COLO668 (cell line): ENCODE measurements around the gene MRPL48.
"Not testable (repeated sequence)": the region's sequence is repeated elsewhere in the genome, so short reads cannot be mapped to it uniquely, and the experiment has no call there.

Experiments
- DNase-seq: peaks from one replicate; lab custom pipeline; 2025; ENCODE audit not compliant: unreplicated experiment; lab: John Stamatoyannopoulos, UW

The MRPL48 gene

GRCh38 chr11:73838443-73839122 lies 50.9 kb downstream of the MRPL48 start:
- DNase-seq, result no peak

- DNase-seq, result no peak
These were observed 51.4 kb downstream of the MRPL48 start for GRCh38 chr11:73839123-73839457.

- DNase-seq, result no peak
These were observed 63.5 kb downstream of the MRPL48 start for GRCh38 chr11:73851046-73851764.

DNA sequence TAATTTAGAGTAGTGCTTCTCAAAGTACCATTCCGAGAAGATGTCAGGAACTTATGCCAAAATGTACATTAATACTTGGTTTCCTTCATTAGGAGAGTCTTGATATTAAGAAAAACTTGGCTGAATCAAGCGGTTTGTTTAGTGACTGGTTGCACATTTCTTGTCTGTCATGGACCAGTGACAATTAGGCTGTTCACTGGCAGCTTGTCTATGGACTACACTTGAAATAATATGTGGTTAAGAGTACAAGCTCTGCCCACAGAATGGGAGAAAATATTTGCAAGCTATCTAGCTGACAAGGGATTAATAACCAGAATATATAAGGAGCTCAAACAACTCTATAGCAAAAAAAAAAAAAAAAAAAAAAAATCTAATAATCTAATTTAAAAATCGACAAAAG lies 64.4 kb downstream of the MRPL48 start:
- no peak for DNase-seq

DNA sequence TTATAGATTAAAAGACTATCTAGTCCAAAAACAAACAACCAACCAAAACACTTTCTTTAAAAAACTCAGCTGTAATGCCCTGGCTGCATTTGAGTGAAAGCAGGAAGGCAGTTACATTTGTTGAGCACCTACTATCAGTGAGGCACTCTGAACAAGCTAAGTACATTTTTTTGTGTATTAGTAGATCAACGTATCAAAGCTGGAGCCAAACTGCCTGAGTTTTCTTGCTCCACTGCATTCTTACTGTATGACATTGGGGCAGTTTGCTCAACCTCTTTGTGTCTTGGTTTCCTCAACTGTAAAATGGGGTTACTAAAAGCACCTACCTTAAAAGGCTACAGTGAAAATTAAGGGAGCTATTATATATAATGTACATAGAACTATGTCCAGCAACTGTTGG lies 67.0 kb downstream of the MRPL48 start:
- no peak for DNase-seq

GRCh38 chr11:73856031-73856567 lies 68.4 kb downstream of the MRPL48 start:
- DNase-seq, result no peak

- no peak for DNase-seq
These were observed 72.0 kb downstream of the MRPL48 start for GRCh38 chr11:73859671-73860070.

DNA sequence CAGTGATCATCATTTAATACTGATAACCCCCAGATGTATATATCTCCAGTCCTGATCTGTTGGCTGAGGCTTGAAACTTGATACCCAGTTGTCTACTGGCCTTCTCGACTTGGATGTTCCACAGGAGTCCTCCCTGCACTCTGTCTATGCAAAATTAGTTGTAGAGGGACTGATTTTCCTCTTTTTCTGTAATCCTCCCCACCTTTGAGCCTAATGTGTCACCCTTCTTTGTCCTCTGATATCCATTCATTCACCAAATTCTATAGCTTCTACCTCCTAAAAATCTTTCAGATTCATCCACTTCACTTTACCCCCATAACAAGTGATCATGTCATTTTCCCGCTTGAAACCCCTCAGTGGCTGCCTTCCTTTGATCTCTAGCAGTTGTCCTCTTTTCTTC lies 72.5 kb downstream of the MRPL48 start:
- DNase-seq, result no peak

GRCh38 chr11:73862986-73863385 lies 75.3 kb downstream of the MRPL48 start:
- DNase-seq, result no peak

DNA sequence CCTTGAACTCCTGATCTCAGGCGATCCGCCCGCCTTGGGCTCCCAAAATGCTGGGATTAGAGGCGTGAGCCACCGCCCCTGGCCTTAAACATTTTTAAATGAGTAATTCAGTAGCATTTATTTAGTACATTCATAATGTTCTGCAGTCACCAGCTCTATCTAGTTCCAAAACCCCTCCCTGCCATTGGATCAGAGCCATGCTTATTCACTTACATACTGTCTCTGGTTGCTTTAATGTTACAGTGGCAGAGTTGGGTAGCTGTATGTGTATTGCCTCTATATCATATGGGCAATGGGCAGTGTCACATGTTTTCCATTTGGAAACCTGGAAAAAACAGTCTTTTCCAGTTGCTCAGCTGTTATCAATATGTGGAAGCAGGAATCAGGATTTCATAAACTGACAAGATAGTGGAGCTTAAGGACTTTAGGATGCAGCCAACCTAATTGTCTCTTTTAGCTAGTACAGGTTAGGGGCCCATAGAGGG lies 78.5 kb downstream of the MRPL48 start:
- no peak for DNase-seq

DNA sequence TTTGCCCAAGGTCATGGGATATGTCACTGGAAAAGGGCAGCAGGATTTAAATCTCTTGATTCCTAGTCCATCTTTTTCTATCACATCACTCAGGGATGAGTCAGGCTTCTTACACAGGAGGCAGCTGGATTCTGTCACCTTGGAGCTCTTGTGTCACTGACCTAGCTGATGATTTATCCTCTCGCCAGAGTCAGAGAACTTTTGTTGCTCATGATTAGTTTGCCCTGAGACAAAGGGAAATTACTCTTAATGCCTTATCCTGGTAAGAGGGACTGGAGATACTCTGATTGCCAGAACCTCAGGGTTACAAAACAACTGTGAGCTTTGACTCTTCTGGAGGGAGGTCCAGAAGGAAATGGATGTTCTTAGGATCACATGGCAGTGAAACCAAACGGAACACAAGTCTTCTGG lies 78.9 kb downstream of the MRPL48 start:
- DNase-seq, result no peak

- DNase-seq, result no peak
These were observed 81.8 kb downstream of the MRPL48 start for GRCh38 chr11:73869332-73869949.

GRCh38 chr11:73870261-73870660 lies 82.6 kb downstream of the MRPL48 start:
- DNase-seq, result no peak

DNA sequence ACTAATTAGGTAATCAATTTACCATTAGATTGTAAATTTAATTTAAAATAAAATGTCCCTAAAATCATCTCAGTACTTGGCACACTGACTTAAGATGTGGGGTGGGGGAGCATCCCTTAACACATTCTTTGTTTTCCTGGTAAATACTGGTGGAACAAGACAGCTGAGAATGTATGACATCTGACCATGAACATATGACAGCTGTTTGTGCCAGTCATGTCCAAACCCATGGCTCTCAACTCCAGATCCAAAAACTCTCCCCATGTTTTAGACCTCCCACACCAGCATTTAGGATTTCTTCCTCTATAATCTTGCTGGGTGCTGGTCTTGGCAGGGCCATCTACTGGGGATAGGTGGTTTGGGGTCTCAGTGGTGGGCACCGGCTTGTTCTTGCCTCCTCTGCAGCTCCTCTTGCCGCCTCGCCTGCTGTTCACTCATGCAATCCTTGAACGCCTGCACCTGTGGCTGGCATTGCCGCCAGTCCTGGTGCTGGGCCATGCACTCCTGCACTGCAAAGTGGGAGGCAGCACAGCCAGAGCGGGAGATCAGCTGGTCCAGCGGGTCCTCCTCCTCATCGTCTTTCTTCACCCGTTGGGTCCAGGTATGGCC lies 85.2 kb downstream of the MRPL48 start:
- DNase-seq, result no peak

DNA sequence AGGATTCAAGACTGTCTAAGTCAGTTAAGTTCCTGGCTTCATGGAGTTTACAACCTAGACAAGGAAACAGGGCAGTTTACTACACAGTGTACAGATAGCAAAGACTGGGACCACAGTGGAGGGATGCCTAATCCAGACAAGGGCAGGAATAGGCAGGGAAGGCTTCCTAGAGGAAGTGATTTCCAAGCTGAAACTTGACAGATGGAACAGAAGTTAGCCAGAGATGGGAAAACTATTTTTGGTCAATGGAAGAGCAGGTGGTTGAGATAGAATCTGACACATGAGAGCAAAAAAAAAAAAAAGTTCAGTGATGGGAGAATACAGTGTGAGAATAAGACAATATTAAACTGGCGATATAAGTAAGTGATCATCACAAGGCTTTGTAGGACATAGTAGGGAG lies 87.7 kb downstream of the MRPL48 start:
- DNase-seq, result no peak

GRCh38 chr11:73875840-73876239 lies 88.2 kb downstream of the MRPL48 start:
- DNase-seq, result peak; percentile 18

DNA sequence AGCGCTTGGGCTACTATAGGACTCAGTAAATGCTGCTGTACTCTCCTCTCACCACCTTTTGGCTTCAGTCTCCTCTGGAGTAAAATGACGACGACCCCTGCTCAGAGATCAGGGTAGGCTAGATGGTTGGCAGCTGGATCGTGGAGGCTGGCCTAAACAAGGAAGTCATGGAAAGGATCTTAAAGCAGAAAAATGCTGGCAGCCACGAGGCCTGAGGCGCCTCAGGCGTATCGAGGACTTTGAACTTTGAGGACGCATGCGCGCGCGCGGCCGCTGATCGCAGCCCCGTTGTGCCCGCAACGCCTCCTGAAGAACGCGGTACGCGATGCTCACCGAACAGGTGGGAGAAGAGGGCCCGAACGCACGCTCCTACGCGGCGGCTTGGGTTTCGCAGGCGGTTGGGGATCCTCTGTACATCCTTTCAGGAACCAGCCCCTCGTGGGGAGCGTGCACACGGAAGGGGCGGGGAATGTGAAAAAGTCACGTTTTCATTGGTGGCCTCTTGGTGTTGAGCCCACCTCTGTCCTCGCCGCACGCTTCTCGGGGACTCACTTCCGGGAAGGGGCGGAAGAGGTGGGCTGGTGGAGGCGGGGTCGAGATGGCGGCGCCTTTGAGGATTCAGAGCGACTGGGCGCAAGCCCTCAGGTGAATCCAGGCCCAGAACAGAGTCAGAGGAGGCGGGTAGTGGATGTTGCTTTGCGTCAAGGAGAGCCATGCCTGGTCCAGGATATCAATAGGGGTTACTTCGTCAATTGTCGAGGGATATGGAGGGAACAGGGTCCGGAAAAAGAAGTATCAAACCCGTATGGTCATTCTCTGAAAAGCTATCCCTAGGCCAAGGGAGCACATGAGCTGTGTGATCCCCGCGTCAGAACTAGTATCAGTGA lies 89.0 kb downstream of the MRPL48 start, which contains the start of the genes COA4 and PAAF1:
Gene COA4 (minus strand): TSS at position 423 of the 887 bp plus-strand sequence. CDS start 3,468 bp downstream, outside the sequence.
Gene PAAF1 (plus strand): TSS at position 576 of the 887 bp plus-strand sequence. CDS start 23 bp downstream, at position 599.
- peak; percentile 93 for DNase-seq

DNA sequence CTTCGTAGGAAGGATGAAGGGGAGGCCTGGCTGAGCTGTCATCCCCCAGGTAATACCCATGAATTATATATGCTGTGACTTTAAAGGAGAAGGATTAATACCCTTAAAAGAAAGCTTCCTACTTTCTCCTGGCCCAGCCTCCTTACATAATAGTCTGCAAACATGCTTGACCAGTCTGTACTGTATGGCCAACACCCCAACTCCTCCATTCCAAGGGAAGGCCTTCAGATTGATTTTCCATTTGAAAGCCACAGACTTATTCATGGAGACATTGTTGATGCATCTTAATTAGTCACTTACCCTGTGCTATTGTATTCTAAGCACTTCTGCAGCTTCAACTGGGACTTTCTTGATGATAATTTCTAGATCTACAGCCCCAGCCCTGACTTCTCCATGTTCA lies 91.1 kb downstream of the MRPL48 start:
- no peak for DNase-seq

DNA sequence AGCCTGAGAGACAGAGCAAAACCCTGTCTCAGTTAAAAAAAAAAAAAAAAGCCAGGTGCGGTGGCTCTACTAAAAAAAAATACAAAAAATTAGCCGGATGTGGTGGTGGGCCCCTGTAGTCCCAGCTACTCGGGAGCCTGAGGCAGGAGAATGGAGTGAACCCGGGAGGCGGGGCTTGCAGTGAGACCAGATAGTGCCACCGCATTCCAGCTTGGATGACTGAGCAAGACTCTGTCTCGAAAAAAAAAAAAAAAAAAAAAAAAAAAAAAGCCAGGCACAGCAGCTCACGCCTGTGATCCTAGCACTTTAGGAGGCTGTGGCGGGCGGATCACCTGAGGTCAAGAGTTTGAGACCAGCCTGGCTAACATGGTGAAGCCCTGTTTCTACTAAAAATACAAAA lies 92.8 kb downstream of the MRPL48 start:
- not testable (repeated sequence) for DNase-seq

DNA sequence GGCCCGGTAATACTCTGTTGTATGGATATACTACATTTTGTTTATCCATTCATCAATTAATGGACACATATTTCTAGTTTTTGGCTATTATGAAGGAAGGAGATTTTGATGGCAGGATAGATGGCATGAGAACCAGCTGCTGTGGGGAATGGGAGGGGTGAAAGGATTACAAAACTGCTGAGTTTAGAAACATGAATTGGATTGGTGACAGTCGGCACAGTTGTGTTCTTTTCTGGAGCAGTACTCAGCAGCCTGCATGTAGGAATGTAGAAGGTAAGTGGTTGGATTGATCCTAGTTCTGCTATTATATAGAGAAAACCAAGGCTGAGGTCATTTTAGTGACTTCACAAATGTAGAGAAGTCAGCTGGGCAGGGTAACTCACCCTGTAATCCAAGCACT lies 96.2 kb downstream of the MRPL48 start:
- no peak for DNase-seq
